Measurements from ENCODE around the gene RNF183. TPM values are rescaled to one million over a fixed set of nuclear protein-coding genes. Genes with fewer than 3 reads are reported as not detected.

The RNF183 gene
- total RNA-seq, 1 experiment from 2014 or later = not detected

DNA sequence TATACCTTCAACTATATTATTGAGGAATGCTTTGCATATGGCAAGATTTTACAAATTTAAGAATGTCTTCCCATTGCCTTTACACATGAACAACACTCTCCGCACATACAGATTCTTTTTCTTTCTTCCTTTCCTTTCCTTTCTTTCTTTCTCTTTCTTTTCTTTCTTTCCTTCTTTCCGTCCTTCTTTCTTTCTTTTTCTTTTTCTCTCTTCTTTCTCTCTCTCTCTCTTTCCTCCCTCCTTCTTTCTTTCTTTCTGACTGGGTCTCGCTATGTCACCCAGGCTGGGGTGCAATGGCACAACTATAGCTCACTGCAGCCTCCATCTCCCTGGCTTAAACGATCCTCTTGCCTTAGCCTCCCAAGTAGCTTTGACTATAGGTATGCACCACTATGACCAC, 23.1 kb upstream of the RNF183 start:
- Histone ChIP-seq H3K9me2 (replicated peaks; ENCODE audit: insufficient read depth, low read length) (no peaks in the 10 kb centered on the region), H3K27ac (ENCODE audit: low read length) (no peak overlapping the region), H3K9me3 (ENCODE audit: low read length) (no peaks in the 10 kb centered on the region), H4K20me1 (ENCODE audit: insufficient read depth, low read depth, low read length) (no peaks in the 10 kb centered on the region), H3K4me2 (ENCODE audit: low read depth, low read length, poor library complexity, severe bottlenecking) (no peak overlapping the region), H3K4me3 (ENCODE audit: low read length) (no peak overlapping the region), H3K27me3 (ENCODE audit: low read length) (no peaks in the 10 kb centered on the region), H3K9ac (ENCODE audit: low read length) (no peak overlapping the region), H2AFZ (ENCODE audit: low read length) (no peak overlapping the region), H3K36me3 (ENCODE audit: insufficient read depth, low read length) (no peaks in the 10 kb centered on the region), H3K79me2 (ENCODE audit: low read length) (no peaks in the 10 kb centered on the region), H3K4me1 (ENCODE audit: low read length) (no peaks in the 10 kb centered on the region)
- DNase-seq = no peak

DNA sequence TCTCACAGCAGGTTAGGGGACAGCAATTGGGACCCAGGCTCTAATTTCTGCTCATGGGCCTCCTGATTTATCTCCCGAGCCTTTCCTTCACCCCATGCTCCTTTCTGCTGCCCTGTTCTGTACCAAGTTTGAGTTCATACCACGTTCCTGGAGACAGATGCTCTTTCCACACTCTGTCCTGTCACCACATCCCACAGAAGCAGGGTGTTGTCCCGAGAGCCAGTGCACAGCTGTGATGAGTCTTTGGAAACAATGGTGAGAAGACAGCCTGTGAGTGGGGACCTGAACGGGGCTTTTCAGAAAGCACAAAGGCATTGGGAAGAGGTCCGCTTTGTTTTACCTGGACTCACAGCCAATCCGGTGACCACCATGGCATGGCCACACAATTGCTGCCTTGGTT, 19.5 kb upstream of the RNF183 start:
- no peak for DNase-seq
- no peaks in the 10 kb centered on the region for H3K9me3 ChIP-seq (ENCODE audit: low read length)
- H3K9me2 ChIP-seq (replicated peaks; ENCODE audit: insufficient read depth, low read length) = no peaks in the 10 kb centered on the region
- no peak overlapping the region for H3K9ac ChIP-seq (ENCODE audit: low read length)
- H3K36me3 ChIP-seq (ENCODE audit: insufficient read depth, low read length) = no peaks in the 10 kb centered on the region
- H3K79me2 ChIP-seq (ENCODE audit: low read length) = no peaks in the 10 kb centered on the region
- no peaks in the 10 kb centered on the region for H4K20me1 ChIP-seq (ENCODE audit: insufficient read depth, low read depth, low read length)
- H3K4me1 ChIP-seq (ENCODE audit: low read length) = peaks cover 10% of the 10 kb centered on the region
- no peaks in the 10 kb centered on the region for H3K27me3 ChIP-seq (ENCODE audit: low read length)
- H3K27ac ChIP-seq (ENCODE audit: low read length) = no peak overlapping the region
- H3K4me3 ChIP-seq (ENCODE audit: low read length) = no peak overlapping the region
- H3K4me2 ChIP-seq (ENCODE audit: low read depth, low read length, poor library complexity, severe bottlenecking) = no peak overlapping the region
- no peak overlapping the region for H2AFZ ChIP-seq (ENCODE audit: low read length)

DNA sequence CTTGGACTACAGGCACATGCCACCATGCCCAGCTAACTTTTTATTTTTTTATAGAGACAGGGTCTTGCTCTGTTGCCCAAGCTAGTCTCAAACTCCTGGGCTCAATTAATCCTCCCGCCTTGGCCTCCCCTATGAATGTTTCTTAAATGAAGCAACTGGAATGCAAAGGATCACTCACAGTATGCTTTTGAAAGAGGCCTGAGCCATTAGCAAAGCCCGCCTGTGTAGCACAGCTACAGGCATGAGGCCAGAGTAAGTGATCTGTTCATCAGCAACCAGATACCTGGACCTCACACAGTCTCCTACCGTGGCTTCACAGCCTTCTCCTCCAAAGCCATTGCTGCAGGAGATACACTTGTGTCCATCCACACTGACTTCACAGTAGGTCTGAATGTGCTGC, 16.9 kb upstream of the RNF183 start:
- Histone ChIP-seq H3K4me2 (ENCODE audit: low read depth, low read length, poor library complexity, severe bottlenecking) (no peak overlapping the region), H2AFZ (ENCODE audit: low read length) (no peak overlapping the region), H3K9ac (ENCODE audit: low read length) (no peak overlapping the region), H3K36me3 (ENCODE audit: insufficient read depth, low read length) (no peaks in the 10 kb centered on the region), H3K4me1 (ENCODE audit: low read length) (peaks cover 10% of the 10 kb centered on the region), H3K9me2 (replicated peaks; ENCODE audit: insufficient read depth, low read length) (no peaks in the 10 kb centered on the region), H3K4me3 (ENCODE audit: low read length) (no peak overlapping the region), H3K27me3 (ENCODE audit: low read length) (0 out of 2 replicates have a peak, but pooled peaks cover 3% of the 10 kb centered on the region), H3K79me2 (ENCODE audit: low read length) (no peaks in the 10 kb centered on the region), H3K9me3 (ENCODE audit: low read length) (no peaks in the 10 kb centered on the region), H4K20me1 (ENCODE audit: insufficient read depth, low read depth, low read length) (no peaks in the 10 kb centered on the region), H3K27ac (ENCODE audit: low read length) (no peak overlapping the region)
- DNase-seq = no peak

DNA sequence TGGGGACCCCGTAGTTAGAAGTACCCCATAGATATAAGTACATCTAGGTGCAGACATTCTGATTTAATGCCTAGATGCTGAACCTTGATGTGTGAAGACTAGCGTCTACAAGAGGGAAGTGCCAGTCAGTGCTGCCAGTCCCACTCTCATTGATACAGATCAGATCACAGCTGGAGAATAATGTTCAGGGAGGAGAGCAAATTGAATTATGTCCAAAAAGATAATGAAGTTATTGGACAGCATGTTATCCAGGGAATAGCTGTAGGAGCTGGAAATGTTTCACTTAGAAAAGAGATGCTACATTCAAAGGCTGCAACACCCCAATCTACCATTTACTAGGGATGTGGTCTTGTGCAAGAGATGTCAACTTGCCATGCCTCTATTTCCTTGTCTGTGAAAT, 15.9 kb upstream of the RNF183 start:
- Histone ChIP-seq H3K9me2 (replicated peaks; ENCODE audit: insufficient read depth, low read length) (no peaks in the 10 kb centered on the region), H3K79me2 (ENCODE audit: low read length) (no peaks in the 10 kb centered on the region), H3K9ac (ENCODE audit: low read length) (no peak overlapping the region), H4K20me1 (ENCODE audit: insufficient read depth, low read depth, low read length) (no peaks in the 10 kb centered on the region), H2AFZ (ENCODE audit: low read length) (no peak overlapping the region), H3K27me3 (ENCODE audit: low read length) (0 out of 2 replicates have a peak, but pooled peaks cover 3% of the 10 kb centered on the region), H3K27ac (ENCODE audit: low read length) (no peak overlapping the region), H3K4me3 (ENCODE audit: low read length) (no peak overlapping the region), H3K36me3 (ENCODE audit: insufficient read depth, low read length) (no peaks in the 10 kb centered on the region), H3K9me3 (ENCODE audit: low read length) (no peaks in the 10 kb centered on the region), H3K4me1 (ENCODE audit: low read length) (peaks cover 10% of the 10 kb centered on the region), H3K4me2 (ENCODE audit: low read depth, low read length, poor library complexity, severe bottlenecking) (no peak overlapping the region)
- no peak for DNase-seq

DNA sequence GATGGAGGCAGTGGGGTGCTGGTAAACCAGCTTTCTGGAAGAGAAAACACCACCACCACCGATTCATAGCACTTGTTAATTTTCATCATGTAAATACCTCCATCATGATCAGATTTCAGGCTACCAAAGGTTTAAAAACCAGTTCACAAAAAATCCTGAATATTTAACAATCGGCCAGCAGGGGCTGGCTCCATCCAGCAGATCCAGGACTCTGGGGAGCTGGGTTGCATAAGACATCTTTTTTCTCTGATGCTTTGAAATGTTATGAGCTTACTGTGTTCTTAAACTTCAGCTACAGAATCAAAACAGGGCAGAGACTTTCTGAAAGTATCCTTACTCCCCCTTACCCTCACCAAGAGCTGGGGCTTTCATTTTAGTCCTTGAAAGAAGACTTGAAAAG, 14.6 kb upstream of the RNF183 start:
- 0 out of 2 replicates have a peak, but pooled peaks cover 3% of the 10 kb centered on the region for H3K27me3 ChIP-seq (ENCODE audit: low read length)
- H2AFZ ChIP-seq (ENCODE audit: low read length) = no peak overlapping the region
- no peak overlapping the region for H3K4me3 ChIP-seq (ENCODE audit: low read length)
- H3K4me1 ChIP-seq (ENCODE audit: low read length) = peaks cover 10% of the 10 kb centered on the region
- no peaks in the 10 kb centered on the region for H3K36me3 ChIP-seq (ENCODE audit: insufficient read depth, low read length)
- no peak overlapping the region for H3K4me2 ChIP-seq (ENCODE audit: low read depth, low read length, poor library complexity, severe bottlenecking)
- H3K9me2 ChIP-seq (replicated peaks; ENCODE audit: insufficient read depth, low read length) = no peaks in the 10 kb centered on the region
- no peak overlapping the region for H3K9ac ChIP-seq (ENCODE audit: low read length)
- no peak overlapping the region for H3K27ac ChIP-seq (ENCODE audit: low read length)
- no peaks in the 10 kb centered on the region for H3K79me2 ChIP-seq (ENCODE audit: low read length)
- H4K20me1 ChIP-seq (ENCODE audit: insufficient read depth, low read depth, low read length) = no peaks in the 10 kb centered on the region
- no peaks in the 10 kb centered on the region for H3K9me3 ChIP-seq (ENCODE audit: low read length)
- no peak for DNase-seq

DNA sequence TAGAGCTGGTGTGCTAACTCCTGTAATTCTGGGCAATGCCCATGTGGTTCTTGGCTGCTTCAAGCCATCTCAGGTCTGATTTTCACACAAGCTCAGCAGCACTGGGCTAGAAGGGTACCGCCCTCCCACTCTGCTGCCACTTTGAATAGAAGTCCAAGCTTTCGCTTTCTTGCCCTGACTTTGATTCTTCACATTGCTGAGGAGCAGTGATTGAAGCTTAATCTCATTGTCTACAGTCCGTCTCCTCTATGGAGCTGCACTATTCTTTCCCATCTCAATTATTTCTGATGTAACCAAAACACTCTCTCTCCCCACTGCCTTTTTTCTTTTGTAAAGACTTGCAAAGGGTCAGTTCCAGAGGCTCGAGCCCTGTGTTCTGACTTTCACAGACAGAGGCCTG, 12.9 kb upstream of the RNF183 start:
- H3K36me3 ChIP-seq (ENCODE audit: insufficient read depth, low read length) = no peaks in the 10 kb centered on the region
- peaks cover 9% of the 10 kb centered on the region for H3K4me1 ChIP-seq (ENCODE audit: low read length)
- H3K9ac ChIP-seq (ENCODE audit: low read length) = no peak overlapping the region
- no peaks in the 10 kb centered on the region for H3K9me2 ChIP-seq (replicated peaks; ENCODE audit: insufficient read depth, low read length)
- H3K4me3 ChIP-seq (ENCODE audit: low read length) = no peak overlapping the region
- no peaks in the 10 kb centered on the region for H3K9me3 ChIP-seq (ENCODE audit: low read length)
- H4K20me1 ChIP-seq (ENCODE audit: insufficient read depth, low read depth, low read length) = no peaks in the 10 kb centered on the region
- no peaks in the 10 kb centered on the region for H3K79me2 ChIP-seq (ENCODE audit: low read length)
- H2AFZ ChIP-seq (ENCODE audit: low read length) = no peak overlapping the region
- no peak for DNase-seq
- H3K27ac ChIP-seq (ENCODE audit: low read length) = no peak overlapping the region
- no peak overlapping the region for H3K4me2 ChIP-seq (ENCODE audit: low read depth, low read length, poor library complexity, severe bottlenecking)
- H3K27me3 ChIP-seq (ENCODE audit: low read length) = 0 out of 2 replicates have a peak, but pooled peaks cover 3% of the 10 kb centered on the region

DNA sequence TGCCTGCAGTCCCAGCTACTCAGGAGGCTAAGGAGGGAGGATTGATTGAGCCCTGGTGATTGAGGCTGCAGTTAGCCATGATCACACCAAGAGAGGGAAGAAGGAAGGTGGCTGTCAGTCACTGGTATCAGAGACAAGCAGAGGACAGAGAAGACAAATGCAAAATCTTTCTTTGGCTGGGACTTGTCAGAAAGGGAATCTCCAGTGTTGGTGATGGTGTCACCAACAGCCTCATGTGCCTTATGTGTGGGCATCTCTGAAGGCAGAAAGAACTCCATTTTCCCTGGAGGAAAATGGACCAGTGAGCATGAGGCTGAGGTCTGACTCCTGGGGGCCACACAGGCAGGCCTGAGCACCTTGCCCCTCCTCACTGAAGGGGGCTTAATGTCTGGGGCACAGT, 12.1 kb upstream of the RNF183 start:
- no peak for DNase-seq
- Histone ChIP-seq H3K4me1 (ENCODE audit: low read length) (peaks cover 1% of the 10 kb centered on the region), H3K27me3 (ENCODE audit: low read length) (0 out of 2 replicates have a peak, but pooled peaks cover 3% of the 10 kb centered on the region), H3K79me2 (ENCODE audit: low read length) (no peaks in the 10 kb centered on the region), H2AFZ (ENCODE audit: low read length) (no peak overlapping the region), H4K20me1 (ENCODE audit: insufficient read depth, low read depth, low read length) (no peaks in the 10 kb centered on the region), H3K9me3 (ENCODE audit: low read length) (no peaks in the 10 kb centered on the region), H3K4me3 (ENCODE audit: low read length) (no peak overlapping the region), H3K27ac (ENCODE audit: low read length) (no peak overlapping the region), H3K4me2 (ENCODE audit: low read depth, low read length, poor library complexity, severe bottlenecking) (no peak overlapping the region), H3K36me3 (ENCODE audit: insufficient read depth, low read length) (no peaks in the 10 kb centered on the region), H3K9me2 (replicated peaks; ENCODE audit: insufficient read depth, low read length) (no peaks in the 10 kb centered on the region), H3K9ac (ENCODE audit: low read length) (no peak overlapping the region)

DNA sequence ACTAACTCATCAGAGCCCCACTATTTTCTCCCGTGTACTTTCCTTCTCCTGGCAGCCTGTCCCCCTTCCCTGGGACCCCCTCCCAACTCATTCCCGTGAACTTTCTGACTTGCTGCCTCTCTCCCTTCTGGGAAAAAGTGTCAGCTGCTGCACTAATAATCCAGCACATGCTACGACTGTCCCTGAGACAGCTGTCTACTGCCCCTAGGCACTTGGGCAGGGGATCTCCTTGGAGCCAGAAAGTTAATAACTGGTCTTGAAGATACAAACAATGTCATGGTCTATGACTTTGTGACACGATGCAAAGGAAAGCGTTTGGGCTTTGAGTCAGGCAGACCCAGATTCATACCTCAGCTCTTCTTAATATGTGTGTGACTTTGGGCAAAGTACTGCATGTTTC, 10.1 kb upstream of the RNF183 start:
- Histone ChIP-seq H2AFZ (ENCODE audit: low read length) (no peak overlapping the region), H3K79me2 (ENCODE audit: low read length) (no peaks in the 10 kb centered on the region), H3K36me3 (ENCODE audit: insufficient read depth, low read length) (no peaks in the 10 kb centered on the region), H3K27ac (ENCODE audit: low read length) (no peak overlapping the region), H3K4me2 (ENCODE audit: low read depth, low read length, poor library complexity, severe bottlenecking) (no peak overlapping the region), H3K9ac (ENCODE audit: low read length) (no peak overlapping the region), H3K4me1 (ENCODE audit: low read length) (no peaks in the 10 kb centered on the region), H3K9me2 (replicated peaks; ENCODE audit: insufficient read depth, low read length) (no peaks in the 10 kb centered on the region), H4K20me1 (ENCODE audit: insufficient read depth, low read depth, low read length) (no peaks in the 10 kb centered on the region), H3K27me3 (ENCODE audit: low read length) (0 out of 2 replicates have a peak, but pooled peaks cover 3% of the 10 kb centered on the region), H3K4me3 (ENCODE audit: low read length) (no peak overlapping the region), H3K9me3 (ENCODE audit: low read length) (no peaks in the 10 kb centered on the region)
- DNase-seq = no peak

DNA sequence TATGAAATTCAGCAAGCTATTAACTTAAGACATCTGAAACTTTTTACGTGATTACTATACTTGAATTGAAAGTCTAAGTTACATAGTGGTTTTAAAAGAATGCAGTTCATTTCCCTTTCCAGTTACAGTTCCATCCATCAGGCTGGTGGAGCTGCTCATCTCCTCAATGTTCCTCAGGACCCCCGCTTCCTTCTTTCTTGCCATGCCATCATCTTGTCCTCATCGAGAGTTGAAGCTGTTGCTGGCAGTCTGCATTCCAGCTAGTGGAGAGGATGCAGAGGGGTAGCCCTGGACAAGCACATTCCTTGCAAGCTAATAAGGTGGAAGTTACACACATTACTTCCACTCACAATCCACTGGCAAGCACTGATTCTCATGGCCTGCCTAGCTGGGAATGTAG, 8.8 kb upstream of the RNF183 start:
- Histone ChIP-seq H3K4me3 (ENCODE audit: low read length) (no peak overlapping the region), H3K4me1 (ENCODE audit: low read length) (no peaks in the 10 kb centered on the region), H3K9ac (ENCODE audit: low read length) (no peak overlapping the region), H3K9me3 (ENCODE audit: low read length) (no peaks in the 10 kb centered on the region), H3K27ac (ENCODE audit: low read length) (no peak overlapping the region), H3K36me3 (ENCODE audit: insufficient read depth, low read length) (no peaks in the 10 kb centered on the region), H2AFZ (ENCODE audit: low read length) (no peak overlapping the region), H3K27me3 (ENCODE audit: low read length) (no peaks in the 10 kb centered on the region), H3K4me2 (ENCODE audit: low read depth, low read length, poor library complexity, severe bottlenecking) (no peak overlapping the region), H3K79me2 (ENCODE audit: low read length) (no peaks in the 10 kb centered on the region), H3K9me2 (replicated peaks; ENCODE audit: insufficient read depth, low read length) (no peaks in the 10 kb centered on the region), H4K20me1 (ENCODE audit: insufficient read depth, low read depth, low read length) (no peaks in the 10 kb centered on the region)
- no peak for DNase-seq
